ENCODE results near the gene AGBL1.
A peak's percentile ranks its signal among the peaks of the same experiment; 100 is the strongest.
"Not testable (repeated sequence)": the region's sequence is repeated elsewhere in the genome, so short reads cannot be mapped to it uniquely, and the experiment has no call there.

The AGBL1 gene

DNA sequence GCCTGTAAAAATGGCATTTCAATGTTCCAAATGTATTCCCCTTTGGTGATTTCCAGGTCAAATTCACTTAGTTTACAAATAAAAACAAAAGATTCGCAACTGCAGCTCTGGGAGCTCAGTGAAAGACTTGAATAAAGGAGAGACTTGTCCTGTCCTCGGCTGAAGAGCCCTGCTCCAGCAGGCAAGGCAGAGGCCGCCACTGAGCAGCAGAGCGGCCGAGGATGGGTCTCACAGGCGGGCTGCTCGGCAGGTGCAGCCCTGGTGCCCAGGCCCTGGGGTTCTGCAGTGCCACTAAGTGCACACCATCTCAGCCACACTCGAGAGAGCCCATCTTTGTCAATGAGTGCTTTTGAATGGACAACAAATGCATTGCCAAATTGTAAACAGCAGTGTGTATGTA, 856.2 kb downstream of the AGBL1 start:
- DNase-seq (ENCODE audit: low spot score), result no peak

DNA sequence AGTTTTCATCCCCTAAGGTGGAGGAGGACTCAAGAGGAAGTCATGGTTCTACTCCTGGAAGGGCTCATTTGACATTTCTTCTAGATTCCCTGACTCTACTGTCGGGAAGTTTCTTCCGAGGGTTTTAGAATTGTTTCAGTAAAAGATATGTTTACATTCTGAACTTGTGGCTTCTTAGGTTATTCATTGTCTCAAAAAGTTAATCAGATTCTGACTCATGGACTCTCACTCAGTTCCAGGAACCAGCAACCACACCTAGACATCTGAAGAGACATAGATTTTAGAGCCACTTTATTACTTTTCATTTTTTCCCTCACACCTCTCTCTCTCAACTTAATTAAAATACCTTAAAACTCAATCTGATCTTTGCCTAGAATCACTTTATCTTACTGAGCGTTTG, 862.6 kb downstream of the AGBL1 start:
- no peak for DNase-seq (ENCODE audit: low spot score)

DNA sequence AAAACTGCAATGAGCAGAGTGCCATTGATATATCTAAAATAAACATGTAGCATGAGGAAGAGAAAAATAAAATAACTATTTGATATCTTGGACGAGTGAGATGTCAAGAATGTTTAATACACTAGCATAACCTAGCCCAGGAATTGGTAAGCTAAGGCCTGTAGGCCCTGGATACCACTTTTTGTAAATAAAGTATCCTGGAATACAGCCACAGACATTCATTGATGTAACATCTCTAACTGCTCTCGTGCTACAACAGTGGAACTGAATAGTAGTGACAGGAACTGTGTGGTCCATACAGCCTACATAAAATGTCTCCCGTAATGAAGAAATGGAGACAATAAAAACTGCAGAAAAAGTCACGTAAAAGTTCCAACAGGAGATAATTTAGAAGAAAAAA, 869.0 kb downstream of the AGBL1 start:
- DNase-seq (ENCODE audit: low spot score), result no peak

DNA sequence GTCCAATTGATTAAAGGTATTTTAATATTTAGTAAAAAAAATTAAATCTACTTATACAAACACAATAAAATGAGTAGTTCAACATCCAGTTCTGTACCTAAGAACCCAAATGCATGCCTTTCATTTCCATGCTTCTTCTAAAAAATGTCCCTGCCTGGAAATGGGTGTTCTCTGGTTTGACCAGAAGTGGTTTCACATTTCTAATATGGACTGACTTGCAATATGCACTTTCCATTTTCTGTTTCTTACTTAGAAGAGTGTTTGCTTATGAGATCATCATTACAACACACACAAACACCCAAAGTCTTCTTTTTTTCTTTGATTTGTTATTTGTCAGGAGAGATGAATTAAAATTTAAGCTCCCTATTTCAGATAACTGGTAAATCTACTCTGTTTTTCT, 879.6 kb downstream of the AGBL1 start:
- no peak for DNase-seq (ENCODE audit: low spot score)

DNA sequence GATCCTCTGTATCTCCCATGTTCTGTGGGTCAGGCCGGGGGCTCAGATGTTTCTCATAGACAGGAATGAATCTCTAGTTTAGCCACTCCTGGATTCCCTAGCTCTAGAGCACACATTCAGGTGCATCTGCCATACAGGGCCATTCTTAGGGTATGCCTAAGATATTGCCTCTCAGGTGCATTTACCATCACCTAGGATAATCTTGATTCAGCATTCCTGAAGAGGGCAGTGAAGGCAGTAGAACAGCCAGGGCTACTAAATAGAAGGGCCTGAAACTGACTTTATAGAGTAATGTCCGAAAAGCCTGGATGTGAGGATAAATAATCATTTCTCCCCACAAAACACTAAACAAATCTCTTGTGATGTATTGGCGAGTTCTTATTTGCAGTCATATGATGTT, 882.0 kb downstream of the AGBL1 start:
- DNase-seq (ENCODE audit: low spot score), result no peak

DNA sequence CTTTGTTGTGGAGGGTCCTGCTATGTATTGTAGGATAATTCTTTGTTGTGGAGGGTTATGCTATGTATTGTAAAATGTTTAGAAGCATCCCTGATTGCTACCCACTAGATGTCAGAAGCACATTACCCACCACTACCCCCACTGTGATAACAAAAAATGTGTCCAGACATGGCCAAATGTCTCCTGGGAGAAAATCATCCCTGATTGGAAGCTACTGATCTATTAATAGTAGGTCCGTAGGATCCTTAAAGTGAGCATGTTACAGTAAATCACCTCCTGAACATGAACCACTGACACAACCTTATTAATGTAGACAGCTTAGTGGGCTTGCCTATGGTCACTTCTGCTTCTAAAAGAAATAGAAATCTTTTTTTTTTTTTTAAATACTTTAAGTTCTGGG, 884.6 kb downstream of the AGBL1 start:
- DNase-seq (ENCODE audit: low spot score), result no peak

DNA sequence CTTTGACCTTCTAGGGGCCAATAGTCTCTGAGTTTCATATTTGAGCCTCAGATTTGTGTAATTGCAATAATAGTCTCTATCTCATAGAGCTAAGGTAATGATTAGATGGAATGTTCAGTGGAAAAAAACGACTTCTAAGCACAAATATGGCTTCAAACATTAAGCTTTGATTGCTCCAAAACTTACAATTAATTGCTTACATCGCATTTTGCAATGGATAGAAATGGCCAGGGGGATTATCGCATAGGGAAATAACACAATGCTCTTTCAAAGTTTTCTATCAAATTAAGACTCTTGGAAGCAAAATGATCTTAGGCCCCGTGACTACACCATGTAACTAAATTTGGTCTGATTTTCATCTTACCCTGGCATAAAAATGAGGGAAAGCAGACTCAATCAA, 888.6 kb downstream of the AGBL1 start:
- DNase-seq (ENCODE audit: low spot score), result no peak

DNA sequence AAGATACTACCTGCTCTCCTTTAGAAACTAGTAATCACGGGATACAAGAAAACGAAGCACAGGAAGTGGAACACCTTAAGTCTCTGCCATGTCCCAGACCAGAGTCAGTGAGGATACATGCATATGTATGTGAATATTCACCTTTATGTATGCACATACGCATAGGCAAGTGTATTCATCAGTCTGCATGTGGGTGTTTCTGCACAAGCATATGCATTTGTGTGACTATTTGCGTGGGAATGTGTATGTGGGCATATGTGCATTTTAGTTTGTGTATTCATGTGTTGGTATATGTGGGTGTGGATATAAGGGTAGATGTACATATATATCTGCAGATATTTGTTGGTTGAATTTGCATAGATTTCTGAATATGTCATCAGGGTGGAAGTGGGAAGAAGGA, 889.7 kb downstream of the AGBL1 start:
- DNase-seq (ENCODE audit: low spot score), result no peak

DNA sequence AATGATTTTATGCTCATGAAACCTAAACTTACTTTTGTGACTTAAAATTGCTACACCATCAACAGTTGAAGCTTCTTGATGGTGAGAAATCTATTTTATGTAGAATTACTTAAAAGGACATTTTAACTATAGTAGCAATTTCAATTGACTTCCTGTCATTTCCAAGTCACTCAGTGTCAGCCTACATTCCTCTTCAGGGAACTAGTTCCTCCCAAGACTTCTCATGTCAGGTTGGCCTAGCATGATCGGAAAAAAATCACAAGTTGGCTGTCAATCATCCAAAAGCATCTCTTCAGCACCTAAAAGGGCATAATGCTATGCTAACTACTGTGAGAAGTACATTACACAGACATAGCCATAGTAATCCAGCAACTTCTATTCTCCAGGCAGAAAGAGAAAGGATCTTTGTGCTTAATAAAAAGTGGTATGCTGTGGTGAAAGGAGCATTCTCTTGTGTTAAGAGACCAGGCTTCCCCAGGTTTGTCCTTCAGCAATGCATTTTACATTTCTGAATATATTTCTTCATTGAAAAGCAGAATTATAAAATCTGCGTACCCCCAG, 893.7 kb downstream of the AGBL1 start:
- DNase-seq (ENCODE audit: low spot score), result no peak

DNA sequence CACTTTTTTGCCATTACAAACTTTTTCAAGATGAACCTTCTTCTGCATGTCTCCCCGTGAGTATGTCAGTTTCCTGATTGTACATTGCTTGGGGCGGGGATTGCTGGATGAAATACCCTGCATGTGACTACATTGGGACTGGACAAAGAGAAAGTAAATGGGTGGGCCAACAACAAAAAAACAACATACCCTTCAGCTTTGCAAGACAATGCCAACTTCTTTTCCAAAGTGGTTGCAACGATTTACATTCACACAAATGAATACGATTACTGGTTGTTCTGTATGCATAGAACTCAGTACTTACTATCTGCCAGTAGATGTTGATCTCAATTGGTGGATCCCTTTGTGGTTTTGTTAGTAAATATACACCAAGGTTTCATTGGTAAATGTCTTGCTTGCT, 908.4 kb downstream of the AGBL1 start:
- DNase-seq (ENCODE audit: low spot score), result no peak

DNA sequence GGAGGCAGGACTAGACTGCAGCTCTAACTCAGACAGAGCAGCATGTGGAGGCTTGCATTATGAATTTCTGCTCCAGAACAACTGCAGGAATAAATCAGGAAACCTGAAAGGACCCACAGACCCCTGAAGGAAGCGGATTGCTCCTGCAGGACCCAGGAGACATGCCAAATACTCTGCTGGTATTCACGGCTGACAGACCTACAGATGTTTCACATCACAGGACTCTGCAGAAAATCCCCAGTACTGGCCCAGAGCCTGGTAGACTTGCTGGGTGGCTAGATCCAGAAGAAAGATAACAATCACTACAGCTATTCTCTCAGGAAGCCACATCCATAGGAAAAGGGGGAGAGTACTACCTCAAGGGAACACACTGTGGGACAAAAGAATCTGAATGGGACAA, 942.1 kb downstream of the AGBL1 start:
- no peak for DNase-seq (ENCODE audit: low spot score)

DNA sequence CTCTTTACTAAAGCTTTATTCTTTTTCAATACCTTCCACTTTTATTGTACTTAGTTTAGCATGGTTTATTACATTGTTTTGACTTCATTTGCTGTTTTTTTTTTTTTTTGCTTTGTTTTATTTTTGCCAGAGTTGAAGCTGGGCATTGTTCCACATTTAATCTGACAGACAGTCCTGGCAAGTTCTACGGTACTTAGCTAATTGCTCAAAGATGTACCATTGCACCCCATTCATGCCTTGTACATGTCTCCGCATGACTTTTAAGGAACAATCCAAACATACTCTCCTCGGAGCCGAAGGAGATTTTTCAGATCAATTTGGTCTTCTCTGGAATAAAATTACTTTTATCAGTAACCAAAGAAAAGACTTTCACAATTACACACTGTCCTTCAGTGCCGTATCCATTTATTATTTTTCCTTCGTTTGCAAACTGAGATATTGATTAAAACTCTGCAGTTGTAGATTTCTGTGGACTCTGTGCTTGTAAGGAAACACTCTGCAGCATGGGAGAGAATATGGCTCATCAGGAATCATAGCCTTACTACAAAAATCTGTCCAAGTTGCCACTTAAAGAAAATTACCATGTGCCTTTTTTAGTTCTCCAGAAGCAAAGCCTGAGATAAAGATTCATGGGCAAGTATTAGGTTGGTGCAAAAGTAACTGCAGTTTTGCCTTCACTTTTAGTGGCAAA, 952.0 kb downstream of the AGBL1 start:
- DNase-seq (ENCODE audit: low spot score), result no peak

DNA sequence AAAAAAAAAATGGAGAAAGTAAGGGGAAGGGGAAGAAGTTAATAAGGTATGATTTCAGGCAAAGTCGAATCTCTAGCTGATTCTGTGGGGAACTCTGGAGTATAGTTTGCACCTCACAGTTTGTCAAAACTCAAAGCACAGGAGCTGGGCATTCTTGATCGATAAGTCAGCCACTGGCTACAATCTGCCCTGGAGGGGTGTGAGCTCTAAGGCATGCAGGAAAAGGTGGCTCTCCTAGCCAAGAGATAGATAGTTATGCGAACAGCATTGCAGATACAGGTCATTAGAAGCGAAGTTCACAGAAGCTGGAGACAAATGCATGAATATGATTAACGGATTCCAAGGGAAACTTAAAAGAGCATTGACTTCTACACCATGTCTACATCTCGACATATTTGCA, 952.6 kb downstream of the AGBL1 start:
- DNase-seq (ENCODE audit: low spot score), result no peak

DNA sequence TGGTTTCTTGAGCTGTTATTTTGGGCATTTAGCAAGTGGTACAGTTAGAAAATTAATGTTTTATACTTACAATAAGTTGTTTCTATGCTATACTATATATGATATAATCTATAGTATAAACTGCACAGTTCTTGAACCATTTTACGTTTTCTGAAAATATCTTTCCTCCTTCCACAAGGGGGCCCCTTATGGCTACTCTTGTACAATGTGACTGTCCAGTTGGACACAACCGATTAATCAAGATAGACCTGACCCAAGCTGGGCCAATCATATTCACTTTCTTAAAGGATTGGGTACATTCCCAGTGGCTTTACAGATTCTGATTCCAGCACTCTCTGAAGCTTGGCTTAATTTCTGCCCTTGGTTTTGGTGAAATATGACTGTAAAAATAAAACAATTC, 953.4 kb downstream of the AGBL1 start:
- peak; percentile 4 for DNase-seq (ENCODE audit: low spot score)

DNA sequence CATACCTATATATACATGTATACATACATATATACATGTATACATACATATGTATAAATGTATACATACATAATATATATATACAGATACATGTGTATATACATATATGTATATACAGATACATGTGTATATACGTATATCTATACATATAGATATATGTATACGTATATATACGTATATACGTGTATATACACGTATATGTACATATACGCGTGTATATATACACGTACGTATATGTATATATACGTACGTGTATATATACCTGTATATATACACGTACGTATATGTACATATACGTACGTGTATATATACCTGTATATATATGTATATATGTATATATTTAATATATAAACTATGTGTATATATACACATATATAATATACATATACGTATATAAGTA, 955.2 kb downstream of the AGBL1 start:
- no peak for DNase-seq (ENCODE audit: low spot score)

DNA sequence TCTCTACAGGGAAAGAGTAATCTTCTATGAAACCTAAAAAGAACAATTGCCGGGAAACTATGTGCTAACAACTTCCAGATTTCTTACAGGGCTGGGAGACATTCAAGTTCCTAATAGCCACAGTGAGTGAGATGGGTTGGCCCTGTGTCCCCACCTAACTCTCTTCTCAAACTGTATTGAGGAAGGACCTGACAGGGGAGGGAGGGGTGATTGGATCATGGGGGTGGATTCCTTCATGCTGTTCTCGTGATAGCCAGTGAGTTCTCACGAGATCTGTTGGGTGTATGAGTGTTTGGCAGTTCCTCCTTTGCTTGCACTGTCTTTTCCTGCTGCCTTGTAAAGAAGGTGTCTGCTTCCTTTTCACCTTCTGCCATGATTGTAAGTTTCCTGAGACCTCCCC, 958.7 kb downstream of the AGBL1 start:
- DNase-seq (ENCODE audit: low spot score), result no peak

DNA sequence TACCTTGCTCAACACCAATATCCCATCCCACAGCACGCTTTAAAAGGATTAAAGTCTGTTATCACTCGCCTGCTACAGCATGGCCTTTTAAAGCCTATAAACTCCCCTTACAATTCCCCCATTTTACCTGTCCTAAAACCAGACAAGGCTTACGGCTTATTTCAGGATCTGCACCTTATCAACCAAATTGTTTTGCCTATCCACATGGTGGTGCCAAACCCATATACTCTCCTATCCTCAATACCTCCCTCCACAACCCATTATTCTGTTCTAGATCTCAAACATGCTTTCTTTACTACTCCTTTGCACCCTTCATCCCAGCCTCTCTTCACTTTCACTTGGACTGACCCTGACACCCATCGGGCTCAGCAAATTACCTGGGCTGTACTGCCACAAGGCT, 962.9 kb downstream of the AGBL1 start:
- not testable (repeated sequence) for DNase-seq (ENCODE audit: low spot score)

DNA sequence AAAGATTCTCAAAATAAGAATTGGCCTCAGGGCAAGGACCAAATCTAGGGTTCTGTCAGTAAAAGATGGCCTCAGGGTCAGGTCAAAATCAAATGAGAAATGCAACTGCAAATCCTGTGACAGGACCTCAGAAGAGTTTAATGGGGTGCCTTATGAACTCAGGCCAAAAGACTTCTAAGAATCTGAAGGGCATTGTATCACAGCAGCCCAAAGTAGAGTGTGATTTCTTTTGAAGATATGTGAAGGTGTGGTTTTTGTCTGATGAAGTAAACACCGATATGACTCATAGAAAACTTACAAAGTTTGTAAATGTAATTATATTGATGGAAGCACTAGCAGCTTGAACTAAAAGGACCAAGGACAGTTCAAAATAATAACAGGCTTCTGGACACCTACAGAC, 966.1 kb downstream of the AGBL1 start:
- no peak for DNase-seq (ENCODE audit: low spot score)

DNA sequence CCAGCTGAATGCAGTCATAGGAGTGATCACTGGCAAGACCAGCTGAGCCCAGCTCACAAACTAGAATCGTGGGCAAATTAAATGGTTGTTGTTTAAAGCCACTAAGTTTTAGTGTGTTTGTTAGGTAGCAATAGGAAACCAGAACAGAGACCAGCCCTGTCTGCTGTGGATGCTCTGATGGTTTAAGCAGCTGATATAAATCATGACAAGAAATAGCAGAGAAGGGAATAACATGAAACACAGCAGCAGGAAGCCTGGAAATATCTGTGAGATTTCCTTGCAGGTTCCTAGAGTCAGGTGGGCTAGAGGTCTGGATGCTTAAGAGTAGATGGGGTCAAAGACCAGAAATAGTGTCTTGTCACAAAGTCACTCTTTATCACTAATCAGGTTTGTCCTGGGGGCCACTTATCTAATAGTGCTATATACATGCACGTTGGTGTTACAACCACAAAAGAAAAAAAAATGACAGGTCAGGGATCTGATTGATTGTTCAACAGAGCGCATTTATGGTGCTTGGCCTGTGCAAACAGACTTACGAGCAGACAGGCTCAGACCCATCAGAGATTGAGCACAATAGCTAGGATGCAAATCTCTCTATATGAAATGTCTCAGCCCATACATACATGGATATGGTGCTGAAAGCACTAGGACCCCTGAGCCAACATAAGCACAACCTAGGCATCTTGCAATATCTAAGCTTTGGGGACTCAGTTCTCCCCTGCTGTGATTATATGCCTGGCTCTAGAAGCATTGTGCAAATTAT, 967.7 kb downstream of the AGBL1 start:
- no peak for DNase-seq (ENCODE audit: low spot score)

Data from GM03348 (cell line).